Adrenal gland (tissue), 5 donors: Measurements from ENCODE around the gene MRPL38.

Experiments
- POLR2A ChIP-seq, 2 donors: fragments of 450-650 bp; IDR thresholded peaks; one replicate each; pipeline ENCODE4 v1.6.1; 2017; ENCODE audit warnings: antibody characterized with exemption in 2 of 2, mild to moderate bottlenecking in 2 of 2, moderate library complexity in 1 of 2
- TF ChIP-seq, protein P1 (sequence below), 6 experiments: fragments of 450-650 bp in 4 of 6; fragments of 200-600 bp in 2 of 6; sonication (generic) in 1 of 6; IDR thresholded peaks; 1 replicate in 5 of 6; 2 replicates in 1 of 6; pipeline versions ENCODE4 v1.5.1 to v1.8.0; 2016 to 2021; ENCODE audit warnings: antibody characterized with exemption in 6 of 6, mild to moderate bottlenecking in 2 of 6, moderate library complexity in 1 of 6
- donor health status: DM: no; HTN: no; CAD: no.

DNA sequence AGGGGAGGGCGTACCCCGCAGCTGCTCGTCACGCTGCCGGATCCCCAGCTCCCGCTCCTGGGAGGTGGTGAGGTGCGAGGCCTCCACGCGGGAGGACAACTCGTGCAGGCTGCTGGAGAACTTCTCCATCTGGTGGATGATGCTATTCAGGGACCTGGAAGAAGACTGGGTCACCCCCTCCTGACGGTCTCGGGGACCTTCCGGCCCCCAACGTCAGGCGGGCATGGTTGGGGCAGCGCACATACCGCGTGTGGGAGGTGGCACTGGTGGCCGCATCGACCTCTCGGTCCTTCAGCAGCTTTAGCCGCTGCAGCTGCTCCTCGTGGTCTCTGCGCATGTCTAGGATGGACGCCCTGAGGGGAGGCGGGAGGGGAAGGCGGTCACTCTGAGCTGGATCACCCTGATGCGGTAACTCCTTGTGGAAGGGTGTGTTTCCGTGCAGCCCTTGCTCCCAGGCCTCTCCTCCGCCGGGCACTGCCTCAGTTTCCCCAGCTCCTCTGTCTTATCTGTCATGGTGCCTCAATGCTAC is 13.3 kb upstream of the MRPL38 start:
- TF ChIP-seq, protein P1, sequence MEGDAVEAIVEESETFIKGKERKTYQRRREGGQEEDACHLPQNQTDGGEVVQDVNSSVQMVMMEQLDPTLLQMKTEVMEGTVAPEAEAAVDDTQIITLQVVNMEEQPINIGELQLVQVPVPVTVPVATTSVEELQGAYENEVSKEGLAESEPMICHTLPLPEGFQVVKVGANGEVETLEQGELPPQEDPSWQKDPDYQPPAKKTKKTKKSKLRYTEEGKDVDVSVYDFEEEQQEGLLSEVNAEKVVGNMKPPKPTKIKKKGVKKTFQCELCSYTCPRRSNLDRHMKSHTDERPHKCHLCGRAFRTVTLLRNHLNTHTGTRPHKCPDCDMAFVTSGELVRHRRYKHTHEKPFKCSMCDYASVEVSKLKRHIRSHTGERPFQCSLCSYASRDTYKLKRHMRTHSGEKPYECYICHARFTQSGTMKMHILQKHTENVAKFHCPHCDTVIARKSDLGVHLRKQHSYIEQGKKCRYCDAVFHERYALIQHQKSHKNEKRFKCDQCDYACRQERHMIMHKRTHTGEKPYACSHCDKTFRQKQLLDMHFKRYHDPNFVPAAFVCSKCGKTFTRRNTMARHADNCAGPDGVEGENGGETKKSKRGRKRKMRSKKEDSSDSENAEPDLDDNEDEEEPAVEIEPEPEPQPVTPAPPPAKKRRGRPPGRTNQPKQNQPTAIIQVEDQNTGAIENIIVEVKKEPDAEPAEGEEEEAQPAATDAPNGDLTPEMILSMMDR (IDR thresholded peaks at IDR 0.05), result no peak
- TF ChIP-seq POLR2A (IDR thresholded peaks at IDR 0.05), result no peak
